Fibroblast of skin of scalp (primary cell): ENCODE data around the gene SH3PXD2B.

ENCODE experiments used
- DNase-seq: peaks from one replicate; pipeline ENCODE4 v3.0.0-alpha.2; 2013

Gene SH3PXD2B

GRCh38 chr5:172453206-172453985, 929 bp downstream of the SH3PXD2B start:
- DNase-seq = peak; percentile 80

GRCh38 chr5:172452398-172453205, 1.7 kb downstream of the SH3PXD2B start:
- DNase-seq = peak; percentile 76

- peak; percentile 86 for DNase-seq
These were observed 2.5 kb downstream of the SH3PXD2B start for GRCh38 chr5:172451771-172452197.

- peak; percentile 51 for DNase-seq
These were observed 3.2 kb downstream of the SH3PXD2B start for GRCh38 chr5:172450861-172451695.

- no peak for DNase-seq
These were observed 3.9 kb downstream of the SH3PXD2B start for GRCh38 chr5:172450453-172450852.

GRCh38 chr5:172448999-172449398, 5.3 kb downstream of the SH3PXD2B start:
- no peak for DNase-seq

GRCh38 chr5:172447646-172448365, 6.5 kb downstream of the SH3PXD2B start:
- no peak for DNase-seq

- no peak for DNase-seq
These were observed 7.8 kb downstream of the SH3PXD2B start for GRCh38 chr5:172446336-172447051.

GRCh38 chr5:172445866-172446265, 8.5 kb downstream of the SH3PXD2B start:
- DNase-seq = no peak

GRCh38 chr5:172444626-172445365, 9.5 kb downstream of the SH3PXD2B start:
- no peak for DNase-seq

GRCh38 chr5:172444110-172444510, 10.2 kb downstream of the SH3PXD2B start:
- no peak for DNase-seq

GRCh38 chr5:172443441-172444109, 10.8 kb downstream of the SH3PXD2B start:
- DNase-seq = peak; percentile 78

- no peak for DNase-seq
These were observed 11.7 kb downstream of the SH3PXD2B start for GRCh38 chr5:172442592-172442991.

GRCh38 chr5:172441262-172441751, 13.0 kb downstream of the SH3PXD2B start:
- DNase-seq = no peak

GRCh38 chr5:172440486-172440885, 13.8 kb downstream of the SH3PXD2B start:
- DNase-seq = no peak

- no peak for DNase-seq
These were observed 14.4 kb downstream of the SH3PXD2B start for GRCh38 chr5:172439785-172440477.

- no peak for DNase-seq
These were observed 16.0 kb downstream of the SH3PXD2B start for GRCh38 chr5:172438319-172438668.

GRCh38 chr5:172437445-172438318, 16.6 kb downstream of the SH3PXD2B start:
- DNase-seq = peak; percentile 96
